Panc1 (cell line): ENCODE results near the gene PLIN5. TPM values are rescaled to one million over a fixed set of nuclear protein-coding genes. Genes with fewer than 3 reads are reported as not detected.

Experiments
- ATAC-seq: fragments of 200-7000 bp; cut with Tn5 transposase; 2 replicates; pipeline ENCODE4 v1.9.1; 2020; ENCODE audit warnings: mild to moderate bottlenecking, moderate library complexity
- BruUV-seq: library from RNA; stranded (reverse); fragments of 400-500 nt; replicated peaks from 2 replicates; lab custom pipeline; 2021; lab: Mats Ljungman, UMichigan
- CTCF ChIA-PET: fragments of 300-600 bp; sonication (Branson Sonifier 250); formaldehyde crosslinking; loops from one replicate; lab custom pipeline; 2022; ENCODE audit warnings: antibody characterized with exemption; lab: Charles Lee
- POLR2A ChIA-PET: fragments of 300-600 bp; sonication (Branson Sonifier 250); formaldehyde crosslinking; loops from one replicate; lab custom pipeline; 2022; ENCODE audit warnings: antibody characterized with exemption; lab: Charles Lee
- DNase-seq: peaks from one replicate; pipeline ENCODE4 v3.0.0-alpha.2; 2010; ENCODE audit warnings: low read depth, low spot score
- H3K27ac ChIP-seq: 2 replicates; pipeline ENCODE4 v1.5.1; 2011; ENCODE audit warnings: mild to moderate bottlenecking, low read length, inconsistent platforms
- H3K27me3 ChIP-seq: fragments of 200-500 bp; sonication (Bioruptor generic); 2 replicates; pipeline ENCODE4 v1.6.0; 2014; ENCODE audit warnings: low read length, inconsistent platforms; ENCODE audit not compliant: control insufficient read depth, insufficient read depth
- H3K36me3 ChIP-seq: fragments of 200-500 bp; sonication (Bioruptor generic); 2 replicates; pipeline ENCODE4 v1.5.1; 2014; ENCODE audit warnings: inconsistent platforms, mild to moderate bottlenecking, low read length, moderate library complexity; ENCODE audit not compliant: control insufficient read depth, insufficient read depth
- H3K4me1 ChIP-seq: 2 replicates; pipeline ENCODE4 v1.5.1; 2011; ENCODE audit warnings: inconsistent platforms, mild to moderate bottlenecking, low read length, moderate library complexity; ENCODE audit not compliant: control insufficient read depth, insufficient read depth
- H3K4me3 ChIP-seq, 2 experiments: 2 replicates each; pipeline ENCODE4 v1.5.1; 2011 to 2012; ENCODE audit warnings: low read depth in 2 of 2, low read length in 2 of 2, mild to moderate bottlenecking in 2 of 2, inconsistent platforms in 1 of 2, moderate library complexity in 1 of 2
- H3K9me3 ChIP-seq: fragments of 200-500 bp; sonication (Bioruptor generic); 2 replicates; pipeline ENCODE4 v1.5.1; 2014; ENCODE audit warnings: low read depth, mild to moderate bottlenecking, inconsistent platforms, low read length, moderate library complexity; ENCODE audit not compliant: control insufficient read depth, insufficient read depth
- CTCF ChIP-seq: fragments of 450-650 bp; IDR thresholded peaks from 2 replicates; pipeline ENCODE4 v1.5.1; 2017; ENCODE audit warnings: mild to moderate bottlenecking
- POLR2AphosphoS5 ChIP-seq: IDR thresholded peaks from 2 replicates; pipeline ENCODE4 v1.6.1; 2012; ENCODE audit warnings: mild to moderate bottlenecking, low read depth, low read length, moderate library complexity
- SIN3A ChIP-seq: IDR thresholded peaks from 2 replicates; pipeline ENCODE4 v1.6.1; 2012; ENCODE audit warnings: low read depth, mild to moderate bottlenecking, low read length, moderate library complexity, borderline replicate concordance; ENCODE audit not compliant: insufficient read depth
- TCF7L2 ChIP-seq: IDR thresholded peaks from 2 replicates; pipeline ENCODE4 v1.6.1; 2011; ENCODE audit warnings: mild to moderate bottlenecking, low read depth, low read length, inconsistent platforms
- in situ Hi-C: cut with HindIII; loops from 2 replicates; pipeline ENCODE4 v1.10.0; 2016; ENCODE audit warnings: low sequenced_read_pairs, low pct_unique_long_range_greater_than_20kb
- intact Hi-C: fragments of 100-400 bp; cut with micrococcal nuclease; formaldehyde crosslinking; loops from one replicate; pipeline ENCODE4 v1.10.0; 2022; ENCODE audit not compliant: unreplicated experiment
- total RNA-seq: library from RNA; stranded (reverse); gene quantifications from one replicate; pipeline ENCODE4 v1.2.1, GENCODE V29; 2021; ENCODE audit not compliant: unreplicated experiment
- TF ChIP-seq, protein P1 (sequence below), 2 experiments: IDR thresholded peaks; 2 replicates each; pipeline ENCODE4 v1.6.1; 2011 to 2012; ENCODE audit warnings: low read depth in 2 of 2, control low read depth in 1 of 2, low read length in 1 of 2, mild to moderate bottlenecking in 1 of 2, moderate library complexity in 1 of 2; ENCODE audit not compliant: insufficient read depth in 1 of 2

The PLIN5 gene
- total RNA-seq, 1 experiment from 2014 or later: 0.64 TPM

DNA sequence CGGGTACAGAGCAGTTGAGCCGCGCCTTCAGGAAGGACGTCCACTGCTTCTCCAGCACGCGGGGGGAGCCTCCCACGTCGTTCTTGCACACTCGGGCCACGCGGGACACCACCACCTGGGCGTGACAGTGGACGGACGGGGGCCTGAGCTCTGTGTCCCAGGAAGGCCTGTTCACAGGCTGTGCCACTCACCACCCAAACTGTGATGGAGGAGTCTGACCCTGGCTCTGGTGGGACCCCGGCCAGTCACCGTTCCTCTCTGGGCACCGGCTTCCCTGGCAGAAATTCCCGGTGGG is 17.4 kb upstream of the PLIN5 start:
- H3K36me3 ChIP-seq: no peaks in the 10 kb centered on the region
- no TSS peak for BruUV-seq

GRCh38 chr19:4550479-4551050 is 15.5 kb upstream of the PLIN5 start:
- Histone ChIP-seq H3K27me3 (no peaks in the 10 kb centered on the region), H3K36me3 (no peaks in the 10 kb centered on the region), H3K9me3 (no peaks in the 10 kb centered on the region), H3K27ac (no peak overlapping the region), H3K4me1 (no peaks in the 10 kb centered on the region), H3K4me3 (no peak overlapping the region)
- intact Hi-C loops: no loop called here
- no peak for DNase-seq
- in situ Hi-C loops: no loop called here
- POLR2A ChIA-PET: no interaction called here
- CTCF ChIA-PET: no interaction called here
- no peak for ATAC-seq
- no peak for TF ChIP-seq TCF7L2
- no peak for TF ChIP-seq CTCF
- TF ChIP-seq, protein P1, sequence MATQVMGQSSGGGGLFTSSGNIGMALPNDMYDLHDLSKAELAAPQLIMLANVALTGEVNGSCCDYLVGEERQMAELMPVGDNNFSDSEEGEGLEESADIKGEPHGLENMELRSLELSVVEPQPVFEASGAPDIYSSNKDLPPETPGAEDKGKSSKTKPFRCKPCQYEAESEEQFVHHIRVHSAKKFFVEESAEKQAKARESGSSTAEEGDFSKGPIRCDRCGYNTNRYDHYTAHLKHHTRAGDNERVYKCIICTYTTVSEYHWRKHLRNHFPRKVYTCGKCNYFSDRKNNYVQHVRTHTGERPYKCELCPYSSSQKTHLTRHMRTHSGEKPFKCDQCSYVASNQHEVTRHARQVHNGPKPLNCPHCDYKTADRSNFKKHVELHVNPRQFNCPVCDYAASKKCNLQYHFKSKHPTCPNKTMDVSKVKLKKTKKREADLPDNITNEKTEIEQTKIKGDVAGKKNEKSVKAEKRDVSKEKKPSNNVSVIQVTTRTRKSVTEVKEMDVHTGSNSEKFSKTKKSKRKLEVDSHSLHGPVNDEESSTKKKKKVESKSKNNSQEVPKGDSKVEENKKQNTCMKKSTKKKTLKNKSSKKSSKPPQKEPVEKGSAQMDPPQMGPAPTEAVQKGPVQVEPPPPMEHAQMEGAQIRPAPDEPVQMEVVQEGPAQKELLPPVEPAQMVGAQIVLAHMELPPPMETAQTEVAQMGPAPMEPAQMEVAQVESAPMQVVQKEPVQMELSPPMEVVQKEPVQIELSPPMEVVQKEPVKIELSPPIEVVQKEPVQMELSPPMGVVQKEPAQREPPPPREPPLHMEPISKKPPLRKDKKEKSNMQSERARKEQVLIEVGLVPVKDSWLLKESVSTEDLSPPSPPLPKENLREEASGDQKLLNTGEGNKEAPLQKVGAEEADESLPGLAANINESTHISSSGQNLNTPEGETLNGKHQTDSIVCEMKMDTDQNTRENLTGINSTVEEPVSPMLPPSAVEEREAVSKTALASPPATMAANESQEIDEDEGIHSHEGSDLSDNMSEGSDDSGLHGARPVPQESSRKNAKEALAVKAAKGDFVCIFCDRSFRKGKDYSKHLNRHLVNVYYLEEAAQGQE (IDR thresholded peaks at IDR 0.05; ENCODE audit: insufficient read depth in 1 of 2, low read depth in 2 of 2, low read length in 1 of 2): no peak
- TF ChIP-seq SIN3A: no peak
- no peak for TF ChIP-seq POLR2AphosphoS5
- no TSS peak for BruUV-seq

More for the DNA sequence above, 17.4 kb upstream of the PLIN5 start:
- Histone ChIP-seq H3K9me3 (no peaks in the 10 kb centered on the region), H3K4me3 (no peak overlapping the region), H3K27ac (no peak overlapping the region), H3K27me3 (no peaks in the 10 kb centered on the region), H3K4me1 (no peaks in the 10 kb centered on the region; the same call in 1 of the 2 replicates)
- POLR2A ChIA-PET: no interaction called here
- TF ChIP-seq, protein P1 (IDR thresholded peaks at IDR 0.05; ENCODE audit: insufficient read depth in 1 of 2, low read depth in 2 of 2, low read length in 1 of 2): no peak
- TF ChIP-seq POLR2AphosphoS5: no peak
- TF ChIP-seq TCF7L2: no peak
- no peak for TF ChIP-seq SIN3A
- TF ChIP-seq CTCF: no peak
- DNase-seq: no peak
- intact Hi-C loops (no loop called here), in situ Hi-C loops (no loop called here)
- CTCF ChIA-PET: no interaction called here
- no peak for ATAC-seq
